ENCODE measurements around the gene SYNPR. TPM values are rescaled to one million over a fixed set of nuclear protein-coding genes. Genes with fewer than 3 reads are reported as not detected.

Gene SYNPR
- total RNA-seq, 2 donors from 2014 or later, result not detected

DNA sequence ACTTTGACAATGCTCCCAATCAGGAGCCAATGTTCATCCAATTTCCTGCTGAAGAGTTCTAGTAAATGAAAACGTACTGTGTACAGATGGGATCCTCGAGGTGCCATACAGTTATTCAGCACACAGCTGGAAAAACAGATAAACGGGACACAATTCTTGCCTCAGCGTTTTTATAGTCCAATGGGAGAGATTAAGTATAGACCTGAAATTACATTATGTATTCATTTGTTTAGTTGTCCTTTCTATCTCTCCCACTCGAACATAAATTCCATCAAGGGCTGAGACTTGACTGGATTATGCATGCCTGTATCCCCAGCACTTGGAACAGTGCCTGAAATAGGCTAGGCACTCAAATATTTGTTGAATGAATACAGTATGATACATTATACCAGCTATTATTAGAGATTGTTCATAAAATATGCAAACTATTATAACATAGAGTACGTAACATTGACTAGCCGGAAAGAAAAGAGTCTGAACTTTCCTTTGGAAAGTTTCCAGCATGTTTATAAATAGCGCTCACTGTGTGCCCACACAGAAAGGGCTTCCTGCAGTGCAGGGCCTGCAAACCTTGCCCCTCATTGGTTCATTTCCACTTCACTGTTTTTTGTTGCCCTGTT is 346.9 kb downstream of the SYNPR start:
- H3K36me3 ChIP-seq, result no peaks in the 10 kb centered on the region
- ATAC-seq (ENCODE audit: insufficient number of reproducible peaks, low FRiP score, low read depth), result peak; percentile 63

DNA sequence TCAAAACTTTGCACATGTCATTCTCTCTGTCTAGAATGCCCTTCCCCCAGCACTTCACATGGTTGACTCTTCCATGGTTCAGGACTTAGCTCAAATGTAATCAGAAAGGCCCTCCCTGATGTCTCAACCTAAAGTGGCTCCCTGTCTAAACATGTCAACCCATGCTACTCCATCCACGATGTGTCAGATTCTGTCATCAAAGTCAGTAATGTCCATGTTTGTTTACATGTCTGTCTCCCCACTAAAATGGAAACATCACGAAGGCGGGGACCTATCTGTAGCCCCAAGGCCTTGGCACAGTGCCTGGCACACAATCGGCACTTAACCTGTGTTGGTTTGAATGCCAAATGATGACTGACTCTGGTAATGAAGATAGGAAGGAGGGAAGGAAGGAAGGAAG is 353.6 kb downstream of the SYNPR start:
- DNase-seq (ENCODE audit: low spot score), result no peak
- TF ChIP-seq, protein P1, sequence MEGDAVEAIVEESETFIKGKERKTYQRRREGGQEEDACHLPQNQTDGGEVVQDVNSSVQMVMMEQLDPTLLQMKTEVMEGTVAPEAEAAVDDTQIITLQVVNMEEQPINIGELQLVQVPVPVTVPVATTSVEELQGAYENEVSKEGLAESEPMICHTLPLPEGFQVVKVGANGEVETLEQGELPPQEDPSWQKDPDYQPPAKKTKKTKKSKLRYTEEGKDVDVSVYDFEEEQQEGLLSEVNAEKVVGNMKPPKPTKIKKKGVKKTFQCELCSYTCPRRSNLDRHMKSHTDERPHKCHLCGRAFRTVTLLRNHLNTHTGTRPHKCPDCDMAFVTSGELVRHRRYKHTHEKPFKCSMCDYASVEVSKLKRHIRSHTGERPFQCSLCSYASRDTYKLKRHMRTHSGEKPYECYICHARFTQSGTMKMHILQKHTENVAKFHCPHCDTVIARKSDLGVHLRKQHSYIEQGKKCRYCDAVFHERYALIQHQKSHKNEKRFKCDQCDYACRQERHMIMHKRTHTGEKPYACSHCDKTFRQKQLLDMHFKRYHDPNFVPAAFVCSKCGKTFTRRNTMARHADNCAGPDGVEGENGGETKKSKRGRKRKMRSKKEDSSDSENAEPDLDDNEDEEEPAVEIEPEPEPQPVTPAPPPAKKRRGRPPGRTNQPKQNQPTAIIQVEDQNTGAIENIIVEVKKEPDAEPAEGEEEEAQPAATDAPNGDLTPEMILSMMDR (IDR thresholded peaks at IDR 0.05), result no peak

More for the DNA sequence above, 346.9 kb downstream of the SYNPR start:
- Histone ChIP-seq H3K9me3 (no peaks in the 10 kb centered on the region), H3K27me3 (replicated peaks; ENCODE audit: insufficient read depth) (no peaks in the 10 kb centered on the region), H3K4me3 (no peak overlapping the region), H3K4me1 (ENCODE audit: control insufficient read depth in 1 of 2, low read depth in 2 of 2) (peaks cover 6% of the 10 kb centered on the region in 2 donors), H3K27ac (no peak overlapping the region)
- TF ChIP-seq, protein P1 (IDR thresholded peaks at IDR 0.05), result no peak
- DNase-seq (ENCODE audit: low spot score), result no peak

DNA sequence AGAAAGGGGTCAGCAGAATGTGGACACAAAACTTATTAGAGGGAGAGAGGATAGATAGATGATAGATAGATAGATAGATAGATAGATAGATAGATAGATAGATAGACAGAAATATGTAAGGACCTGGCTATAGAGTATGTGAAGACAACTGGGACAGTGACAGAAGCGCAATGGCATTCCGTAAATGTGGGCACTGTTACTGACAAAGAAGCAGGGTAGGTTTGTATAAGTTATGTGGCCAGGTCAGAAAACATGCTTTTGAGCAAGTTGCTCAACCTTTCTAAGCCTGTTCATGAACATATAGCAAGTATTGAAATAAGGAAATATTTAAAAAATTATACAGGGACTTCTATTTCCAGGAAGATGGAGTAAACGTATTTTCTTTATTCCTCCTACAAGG is 357.1 kb downstream of the SYNPR start:
- no peak for DNase-seq (ENCODE audit: low spot score)
- TF ChIP-seq, protein P1 (IDR thresholded peaks at IDR 0.05), result no peak
- no peak for ATAC-seq (ENCODE audit: insufficient number of reproducible peaks, low FRiP score, low read depth)

More for the DNA sequence above, 353.6 kb downstream of the SYNPR start:
- no peaks in the 10 kb centered on the region for H3K4me1 ChIP-seq (ENCODE audit: control insufficient read depth in 1 of 2, low read depth in 2 of 2)
- no peak overlapping the region for H3K4me3 ChIP-seq
- H3K9me3 ChIP-seq, result no peaks in the 10 kb centered on the region
- H3K27me3 ChIP-seq (replicated peaks; ENCODE audit: insufficient read depth), result no peaks in the 10 kb centered on the region
- H3K27ac ChIP-seq, result no peak overlapping the region
- no peaks in the 10 kb centered on the region for H3K36me3 ChIP-seq
- ATAC-seq (ENCODE audit: insufficient number of reproducible peaks, low FRiP score, low read depth), result no peak

DNA sequence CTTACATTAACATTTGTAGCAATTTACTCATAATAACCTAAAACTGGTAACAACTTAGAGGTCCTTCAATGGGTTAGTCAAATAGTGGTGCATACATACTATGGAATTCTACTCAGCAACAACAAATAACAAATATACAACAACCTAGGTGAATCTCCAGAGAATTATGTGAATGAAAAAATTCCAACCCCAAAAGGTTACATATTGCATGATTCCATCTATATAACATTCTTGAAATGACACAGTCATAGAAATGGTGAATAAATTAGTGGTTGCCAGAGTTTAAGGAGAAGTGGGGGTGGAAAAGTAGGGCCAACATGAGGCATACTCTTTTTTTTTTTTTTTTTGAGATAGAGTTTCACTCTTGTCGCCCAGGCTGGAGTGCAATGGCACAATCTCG is 361.7 kb downstream of the SYNPR start:
- TF ChIP-seq, protein P1 (IDR thresholded peaks at IDR 0.05), result no peak
- Histone ChIP-seq H3K36me3 (no peaks in the 10 kb centered on the region), H3K4me3 (no peak overlapping the region), H3K27ac (no peak overlapping the region), H3K4me1 (ENCODE audit: control insufficient read depth in 1 of 2, low read depth in 2 of 2) (no peaks in the 10 kb centered on the region), H3K9me3 (no peaks in the 10 kb centered on the region), H3K27me3 (replicated peaks; ENCODE audit: insufficient read depth) (no peaks in the 10 kb centered on the region)
- no peak for ATAC-seq (ENCODE audit: insufficient number of reproducible peaks, low FRiP score, low read depth)
- no peak for DNase-seq (ENCODE audit: low spot score)

More for the DNA sequence above, 357.1 kb downstream of the SYNPR start:
- H3K4me1 ChIP-seq (ENCODE audit: control insufficient read depth in 1 of 2, low read depth in 2 of 2), result no peaks in the 10 kb centered on the region
- H3K9me3 ChIP-seq, result no peaks in the 10 kb centered on the region
- H3K27ac ChIP-seq, result no peak overlapping the region
- no peak overlapping the region for H3K4me3 ChIP-seq
- no peaks in the 10 kb centered on the region for H3K36me3 ChIP-seq
- no peaks in the 10 kb centered on the region for H3K27me3 ChIP-seq (replicated peaks; ENCODE audit: insufficient read depth)

DNA sequence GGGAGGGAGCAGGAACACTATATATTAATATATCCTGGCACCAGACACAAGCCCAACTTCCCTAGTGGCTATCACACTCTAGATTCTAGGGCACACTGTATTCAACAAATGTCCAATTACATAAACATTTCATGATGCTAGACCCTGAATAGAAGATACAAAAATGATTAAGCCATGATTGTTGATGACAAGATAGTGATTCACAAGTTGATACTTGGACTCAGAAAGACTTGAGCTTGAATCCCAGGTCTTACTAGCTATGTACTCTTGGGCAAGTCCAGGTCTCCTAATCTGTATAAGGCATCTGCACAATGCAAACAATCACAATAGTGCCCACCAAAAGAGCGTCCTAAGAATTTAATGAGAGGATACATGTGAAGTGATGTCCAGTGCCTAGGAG is 364.4 kb downstream of the SYNPR start:
- no peak overlapping the region for H3K4me3 ChIP-seq
- no peaks in the 10 kb centered on the region for H3K36me3 ChIP-seq
- TF ChIP-seq, protein P1 (IDR thresholded peaks at IDR 0.05), result no peak
- ATAC-seq (ENCODE audit: insufficient number of reproducible peaks, low FRiP score, low read depth) (no peak), DNase-seq (ENCODE audit: low spot score) (no peak)
- no peaks in the 10 kb centered on the region for H3K27me3 ChIP-seq (replicated peaks; ENCODE audit: insufficient read depth)
- H3K27ac ChIP-seq, result no peak overlapping the region
- no peaks in the 10 kb centered on the region for H3K9me3 ChIP-seq
- H3K4me1 ChIP-seq (ENCODE audit: control insufficient read depth in 1 of 2, low read depth in 2 of 2), result no peaks in the 10 kb centered on the region
